Testis (tissue), 2 donors: ENCODE results near the gene TBC1D22A.

Experiments
- CTCF ChIP-seq, 3 experiments: fragments of 450-650 bp in 2 of 3; fragments of 200-600 bp in 1 of 3; sonication (generic) in 1 of 3; IDR thresholded peaks; one replicate each; pipeline ENCODE4 v1.5.1; 2016 to 2019; ENCODE audit warnings: antibody characterized with exemption in 3 of 3, mild to moderate bottlenecking in 2 of 3, moderate library complexity in 1 of 3
- POLR2A ChIP-seq: fragments of 450-650 bp; IDR thresholded peaks from one replicate; pipeline ENCODE4 v1.6.1; 2017; ENCODE audit warnings: antibody characterized with exemption, mild to moderate bottlenecking, moderate library complexity

- no peak for TF ChIP-seq CTCF (IDR thresholded peaks at IDR 0.05)
- no peak for TF ChIP-seq POLR2A
Measured at GRCh38 chr22:46810856-46811786, 48.7 kb downstream of the TBC1D22A start.
